ENCODE data around the gene UNC93A.
"Not testable (repeated sequence)": the region's sequence is repeated elsewhere in the genome, so short reads cannot be mapped to it uniquely, and the experiment has no call there.

- TF ChIP-seq EZH2 (IDR thresholded peaks at IDR 0.05); ELF1 (IDR thresholded peaks at IDR 0.05; ENCODE audit: borderline replicate concordance, low read depth); CEBPB (IDR thresholded peaks at IDR 0.05; ENCODE audit: low read depth); EZH2phosphoT487 (IDR thresholded peaks at IDR 0.05; ENCODE audit: borderline replicate concordance); POLR2A (IDR thresholded peaks at IDR 0.05; ENCODE audit: borderline replicate concordance, extremely low read depth, insufficient read depth, insufficient read length); CTCF (IDR thresholded peaks at IDR 0.05 in 2 of 3, conservative IDR thresholded peaks at IDR 0.05 in 1 of 3; ENCODE audit: borderline replicate concordance in 1 of 3, insufficient read depth in 1 of 3, low read depth in 2 of 3, low read length in 2 of 3); FOSL1 (IDR thresholded peaks at IDR 0.05; ENCODE audit: low read depth); SP1 (IDR thresholded peaks at IDR 0.05; ENCODE audit: low read depth): not testable (repeated sequence)
These were observed 67.3 kb downstream of the UNC93A start for GRCh38 chr6:167358394-167358793.

Measured in HCT116 (cell line).